ENCODE measurements around the gene TRIM65. TPM values are rescaled to one million over a fixed set of nuclear protein-coding genes. Genes with fewer than 3 reads are reported as not detected.
A peak's percentile ranks its signal among the peaks of the same experiment; 100 is the strongest.

TRIM65 gene
- total and polyA plus RNA-seq, 2 of the 13 experiments (the other 11 are each of a cell fraction or from before 2014, with no cell fraction given), result 10.3 to 22.4 TPM

DNA sequence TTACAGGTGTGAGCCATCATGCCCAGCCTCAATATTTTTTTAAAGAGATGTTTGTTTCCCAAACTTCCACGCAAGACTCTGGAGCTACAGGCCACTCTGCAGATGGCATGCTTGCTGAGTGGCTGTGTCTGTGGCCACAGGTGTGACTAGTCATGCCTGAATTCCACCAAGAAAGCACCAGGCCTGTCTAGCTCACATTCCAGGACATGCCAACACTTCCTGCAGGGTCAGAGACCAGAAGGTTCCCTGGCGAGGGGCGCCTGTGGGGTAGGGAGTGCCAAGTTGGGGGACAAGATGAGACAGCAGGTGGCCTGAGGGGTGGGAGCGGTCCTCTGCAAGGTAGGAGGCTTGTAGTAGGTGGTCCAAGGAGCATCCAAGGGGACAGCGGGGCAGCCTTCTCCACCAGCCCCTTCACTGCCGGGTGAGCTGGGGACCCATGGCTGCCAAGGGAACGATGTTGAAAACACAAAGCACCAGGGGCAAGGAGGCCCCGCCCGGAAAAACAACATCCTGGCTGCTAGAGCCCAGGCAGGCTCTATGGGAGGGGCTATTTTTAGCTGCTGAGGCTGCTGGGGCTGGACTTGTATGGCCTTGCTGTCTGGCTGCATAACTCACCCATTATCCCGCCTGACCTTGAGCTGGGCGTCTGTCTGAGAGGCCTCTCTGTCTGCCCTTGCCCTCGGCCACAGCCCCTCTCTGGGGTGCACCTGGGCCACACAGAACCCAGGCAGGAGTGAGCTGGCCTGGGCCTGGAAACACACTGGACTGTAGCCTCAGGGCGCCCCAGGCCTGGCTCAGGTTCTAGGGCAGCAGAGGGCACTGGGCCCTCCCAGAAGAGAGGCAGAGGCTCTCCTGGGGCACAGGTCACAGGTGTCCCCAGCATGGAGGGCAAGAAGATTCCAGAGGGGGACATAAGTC lies 24.1 kb downstream of the TRIM65 start (continued):
- TF ChIP-seq, protein P1, sequence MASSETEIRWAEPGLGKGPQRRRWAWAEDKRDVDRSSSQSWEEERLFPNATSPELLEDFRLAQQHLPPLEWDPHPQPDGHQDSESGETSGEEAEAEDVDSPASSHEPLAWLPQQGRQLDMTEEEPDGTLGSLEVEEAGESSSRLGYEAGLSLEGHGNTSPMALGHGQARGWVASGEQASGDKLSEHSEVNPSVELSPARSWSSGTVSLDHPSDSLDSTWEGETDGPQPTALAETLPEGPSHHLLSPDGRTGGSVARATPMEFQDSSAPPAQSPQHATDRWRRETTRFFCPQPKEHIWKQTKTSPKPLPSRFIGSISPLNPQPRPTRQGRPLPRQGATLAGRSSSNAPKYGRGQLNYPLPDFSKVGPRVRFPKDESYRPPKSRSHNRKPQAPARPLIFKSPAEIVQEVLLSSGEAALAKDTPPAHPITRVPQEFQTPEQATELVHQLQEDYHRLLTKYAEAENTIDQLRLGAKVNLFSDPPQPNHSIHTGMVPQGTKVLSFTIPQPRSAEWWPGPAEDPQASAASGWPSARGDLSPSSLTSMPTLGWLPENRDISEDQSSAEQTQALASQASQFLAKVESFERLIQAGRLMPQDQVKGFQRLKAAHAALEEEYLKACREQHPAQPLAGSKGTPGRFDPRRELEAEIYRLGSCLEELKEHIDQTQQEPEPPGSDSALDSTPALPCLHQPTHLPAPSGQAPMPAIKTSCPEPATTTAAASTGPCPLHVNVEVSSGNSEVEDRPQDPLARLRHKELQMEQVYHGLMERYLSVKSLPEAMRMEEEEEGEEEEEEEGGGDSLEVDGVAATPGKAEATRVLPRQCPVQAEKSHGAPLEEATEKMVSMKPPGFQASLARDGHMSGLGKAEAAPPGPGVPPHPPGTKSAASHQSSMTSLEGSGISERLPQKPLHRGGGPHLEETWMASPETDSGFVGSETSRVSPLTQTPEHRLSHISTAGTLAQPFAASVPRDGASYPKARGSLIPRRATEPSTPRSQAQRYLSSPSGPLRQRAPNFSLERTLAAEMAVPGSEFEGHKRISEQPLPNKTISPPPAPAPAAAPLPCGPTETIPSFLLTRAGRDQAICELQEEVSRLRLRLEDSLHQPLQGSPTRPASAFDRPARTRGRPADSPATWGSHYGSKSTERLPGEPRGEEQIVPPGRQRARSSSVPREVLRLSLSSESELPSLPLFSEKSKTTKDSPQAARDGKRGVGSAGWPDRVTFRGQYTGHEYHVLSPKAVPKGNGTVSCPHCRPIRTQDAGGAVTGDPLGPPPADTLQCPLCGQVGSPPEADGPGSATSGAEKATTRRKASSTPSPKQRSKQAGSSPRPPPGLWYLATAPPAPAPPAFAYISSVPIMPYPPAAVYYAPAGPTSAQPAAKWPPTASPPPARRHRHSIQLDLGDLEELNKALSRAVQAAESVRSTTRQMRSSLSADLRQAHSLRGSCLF (CRISPR knock-in tag; IDR thresholded peaks at IDR 0.05; ENCODE audit: borderline replicate concordance), result 0 out of 2 replicates have a peak, but pooled peaks have one; percentile 55
- TF ChIP-seq, protein P2, sequence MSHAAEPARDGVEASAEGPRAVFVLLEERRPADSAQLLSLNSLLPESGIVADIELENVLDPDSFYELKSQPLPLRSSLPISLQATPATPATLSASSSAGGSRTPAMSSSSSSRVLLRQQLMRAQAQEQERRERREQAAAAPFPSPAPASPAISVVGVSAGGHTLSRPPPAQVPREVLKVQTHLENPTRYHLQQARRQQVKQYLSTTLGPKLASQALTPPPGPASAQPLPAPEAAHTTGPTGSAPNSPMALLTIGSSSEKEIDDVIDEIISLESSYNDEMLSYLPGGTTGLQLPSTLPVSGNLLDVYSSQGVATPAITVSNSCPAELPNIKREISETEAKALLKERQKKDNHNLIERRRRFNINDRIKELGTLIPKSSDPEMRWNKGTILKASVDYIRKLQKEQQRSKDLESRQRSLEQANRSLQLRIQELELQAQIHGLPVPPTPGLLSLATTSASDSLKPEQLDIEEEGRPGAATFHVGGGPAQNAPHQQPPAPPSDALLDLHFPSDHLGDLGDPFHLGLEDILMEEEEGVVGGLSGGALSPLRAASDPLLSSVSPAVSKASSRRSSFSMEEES (CRISPR knock-in tag; IDR thresholded peaks at IDR 0.05), result peak; percentile 80
- TF ChIP-seq KAT7 (CRISPR knock-in tag; IDR thresholded peaks at IDR 0.05; ENCODE audit: borderline replicate concordance) (peak; percentile 96), ZBTB38 (CRISPR knock-in tag; IDR thresholded peaks at IDR 0.05) (peak; percentile 94; the same call in 1 of the 2 replicates), ELF1 (CRISPR knock-in tag; IDR thresholded peaks at IDR 0.05) (no peak; the same call in none of the 2 replicates), SRF (IDR thresholded peaks at IDR 0.05; ENCODE audit: low read depth, low read length) (peak; percentile 67), ATM (IDR thresholded peaks at IDR 0.05; ENCODE audit: borderline replicate concordance) (no peak), ZC3H4 (CRISPR knock-in tag; IDR thresholded peaks at IDR 0.05; ENCODE audit: borderline replicate concordance) (no peak; the same call in 1 of the 2 replicates), ZFP36L1 (CRISPR knock-in tag; IDR thresholded peaks at IDR 0.05) (peak; percentile 90), NCOA5 (CRISPR knock-in tag; IDR thresholded peaks at IDR 0.05) (peak; percentile 81; the same call in 1 of the 2 replicates), CCDC6 (CRISPR knock-in tag; IDR thresholded peaks at IDR 0.05) (peak; percentile 95), YY1 (IDR thresholded peaks at IDR 0.05; ENCODE audit: insufficient read depth, insufficient replicate concordance, low read depth, low read length) (peak; percentile 68), FOXA3 (CRISPR knock-in tag; IDR thresholded peaks at IDR 0.05) (peak; percentile 84), ZNF737 (CRISPR knock-in tag; IDR thresholded peaks at IDR 0.05; ENCODE audit: borderline replicate concordance) (no peak), FOXK2 (IDR thresholded peaks at IDR 0.05) (peak; percentile 88), ZNF441 (CRISPR knock-in tag; IDR thresholded peaks at IDR 0.05; ENCODE audit: borderline replicate concordance) (peak; percentile 74), NR2F2 (IDR thresholded peaks at IDR 0.05; ENCODE audit: borderline replicate concordance, low read depth) (peak; percentile 80), ZNF878 (CRISPR knock-in tag; IDR thresholded peaks at IDR 0.05) (peak; percentile 94; the same call in 1 of the 2 replicates)
- TF ChIP-seq, protein P3, sequence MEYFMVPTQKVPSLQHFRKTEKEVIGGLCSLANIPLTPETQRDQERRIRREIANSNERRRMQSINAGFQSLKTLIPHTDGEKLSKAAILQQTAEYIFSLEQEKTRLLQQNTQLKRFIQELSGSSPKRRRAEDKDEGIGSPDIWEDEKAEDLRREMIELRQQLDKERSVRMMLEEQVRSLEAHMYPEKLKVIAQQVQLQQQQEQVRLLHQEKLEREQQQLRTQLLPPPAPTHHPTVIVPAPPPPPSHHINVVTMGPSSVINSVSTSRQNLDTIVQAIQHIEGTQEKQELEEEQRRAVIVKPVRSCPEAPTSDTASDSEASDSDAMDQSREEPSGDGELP (IDR thresholded peaks at IDR 0.05; ENCODE audit: borderline replicate concordance, low read depth), result peak; percentile 83; the same call in 1 of the 2 replicates
- TF ChIP-seq, protein P4, sequence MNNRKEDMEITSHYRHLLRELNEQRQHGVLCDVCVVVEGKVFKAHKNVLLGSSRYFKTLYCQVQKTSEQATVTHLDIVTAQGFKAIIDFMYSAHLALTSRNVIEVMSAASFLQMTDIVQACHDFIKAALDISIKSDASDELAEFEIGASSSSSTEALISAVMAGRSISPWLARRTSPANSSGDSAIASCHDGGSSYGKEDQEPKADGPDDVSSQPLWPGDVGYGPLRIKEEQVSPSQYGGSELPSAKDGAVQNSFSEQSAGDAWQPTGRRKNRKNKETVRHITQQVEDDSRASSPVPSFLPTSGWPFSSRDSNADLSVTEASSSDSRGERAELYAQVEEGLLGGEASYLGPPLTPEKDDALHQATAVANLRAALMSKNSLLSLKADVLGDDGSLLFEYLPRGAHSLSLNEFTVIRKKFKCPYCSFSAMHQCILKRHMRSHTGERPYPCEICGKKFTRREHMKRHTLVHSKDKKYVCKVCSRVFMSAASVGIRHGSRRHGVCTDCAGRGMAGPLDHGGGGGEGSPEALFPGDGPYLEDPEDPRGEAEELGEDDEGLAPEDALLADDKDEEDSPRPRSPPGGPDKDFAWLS (CRISPR knock-in tag; IDR thresholded peaks at IDR 0.05; ENCODE audit: borderline replicate concordance), result 0 out of 2 replicates have a peak, but pooled peaks have one; percentile 43

Data from HepG2 (cell line).